ENCODE results near the gene MIEN1. TPM values are rescaled to one million over a fixed set of nuclear protein-coding genes. Genes with fewer than 3 reads are reported as not detected.

MIEN1 gene
- total RNA-seq, 2 donors from 2014 or later: 79.1 to 98.2 TPM

- WGBS, 2 donors: 76 to 81% methylated on average over 2 of the region's 2 CpGs
- Histone ChIP-seq H3K36me3 (replicated peaks in 1 of 2; ENCODE audit: insufficient read depth in 1 of 2, low read depth in 2 of 2) (no peaks in the 10 kb centered on the region), H3K27ac (peak overlapping the region in 2 of 4 donors; percentile 95 to 98), H3K27me3 (no peaks in the 10 kb centered on the region), H3K4me1 (peaks cover 25% of the 10 kb centered on the region), H3K9me3 (no peaks in the 10 kb centered on the region), H3K4me3 (no peak overlapping the region)
- intact Hi-C loops (cut with DNase I): no loop called here
- ATAC-seq (no peak), DNase-seq (no peak)
- no peak for TF ChIP-seq CTCF (IDR thresholded peaks at IDR 0.05)
- no peak for TF ChIP-seq POLR2A (IDR thresholded peaks at IDR 0.05)
These were observed 5.5 kb upstream of the MIEN1 start for GRCh38 chr17:39735882-39736281.

DNA sequence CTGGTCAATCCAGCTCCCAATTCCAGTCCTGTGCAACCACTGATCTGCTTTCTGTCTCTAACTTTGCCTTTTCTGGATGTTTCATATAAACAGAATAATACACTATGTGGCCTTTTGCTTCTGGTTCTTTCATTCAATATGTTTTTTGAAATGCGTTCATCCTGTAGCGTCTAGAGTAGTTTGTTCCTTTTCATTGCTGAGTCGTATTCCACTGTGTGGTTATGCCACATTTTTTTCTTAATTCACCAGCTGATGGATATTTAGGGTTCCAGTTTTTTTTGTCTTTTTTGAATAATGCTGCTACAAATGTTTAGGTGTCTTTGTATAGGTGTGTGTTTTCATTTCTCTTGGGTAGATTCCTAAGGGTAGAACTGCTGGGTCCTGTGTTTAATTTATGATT, 2.3 kb upstream of the MIEN1 start:
- peaks cover 29% of the 10 kb centered on the region for H3K4me1 ChIP-seq

DNA sequence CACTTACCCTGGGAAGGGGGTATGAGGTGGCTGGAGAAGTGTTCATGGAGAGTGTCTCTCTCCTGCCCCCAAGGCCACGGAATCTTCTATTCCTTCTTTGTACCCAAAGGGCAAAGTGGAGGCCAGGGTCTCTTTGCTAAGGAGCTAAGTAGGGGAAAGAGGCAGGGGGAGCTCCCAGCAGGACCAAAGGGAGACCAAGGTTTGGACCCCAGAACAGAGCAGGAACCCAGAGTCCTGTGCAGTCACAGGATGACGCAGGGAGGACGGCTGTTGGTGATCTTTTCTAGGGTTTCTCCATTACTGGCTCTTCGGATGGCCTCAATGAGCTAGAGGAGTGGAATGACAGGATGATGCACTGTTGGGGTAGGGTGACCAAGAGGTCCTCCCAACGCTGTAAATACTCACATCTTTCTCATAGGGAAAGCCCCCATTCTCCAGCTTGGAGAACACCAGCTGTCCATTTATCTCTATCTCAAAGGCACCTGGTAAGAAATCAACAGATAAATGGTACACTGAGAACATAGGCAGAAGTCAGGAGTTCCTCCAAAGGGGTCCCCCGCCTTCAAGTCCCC, 966 bp downstream of the MIEN1 start:
- Histone ChIP-seq H3K27ac (peak overlapping the region; percentile 87 to 94 (median 92)), H3K36me3 (replicated peaks in 1 of 2; ENCODE audit: insufficient read depth in 1 of 2, low read depth in 2 of 2) (peaks cover 0 to 5% of the 10 kb centered on the region in 2 donors), H3K9me3 (no peaks in the 10 kb centered on the region), H3K4me3 (no peak overlapping the region), H3K4me1 (peaks cover 13% of the 10 kb centered on the region), H3K27me3 (no peaks in the 10 kb centered on the region)
- DNase-seq: no peak
- no peak for ATAC-seq
- WGBS, 2 donors: 71 to 91% methylated on average over 4 to 6 of the region's 6 CpGs
- intact Hi-C loops (cut with DNase I): no loop called here
- TF ChIP-seq CTCF (IDR thresholded peaks at IDR 0.05) (no peak), POLR2A (IDR thresholded peaks at IDR 0.05) (no peak)

More for the DNA sequence above, 2.3 kb upstream of the MIEN1 start:
- intact Hi-C loops (cut with DNase I): no loop called here
- WGBS, 2 donors: 92 to 96% methylated on average over 3 of the region's 3 CpGs
- Histone ChIP-seq H3K4me3 (no peak overlapping the region), H3K9me3 (no peaks in the 10 kb centered on the region), H3K27ac (no peak overlapping the region), H3K27me3 (no peaks in the 10 kb centered on the region), H3K36me3 (replicated peaks in 1 of 2; ENCODE audit: insufficient read depth in 1 of 2, low read depth in 2 of 2) (no peaks in the 10 kb centered on the region)
- ATAC-seq (no peak), DNase-seq (no peak)
- TF ChIP-seq POLR2A (IDR thresholded peaks at IDR 0.05) (no peak), CTCF (IDR thresholded peaks at IDR 0.05) (no peak)

DNA sequence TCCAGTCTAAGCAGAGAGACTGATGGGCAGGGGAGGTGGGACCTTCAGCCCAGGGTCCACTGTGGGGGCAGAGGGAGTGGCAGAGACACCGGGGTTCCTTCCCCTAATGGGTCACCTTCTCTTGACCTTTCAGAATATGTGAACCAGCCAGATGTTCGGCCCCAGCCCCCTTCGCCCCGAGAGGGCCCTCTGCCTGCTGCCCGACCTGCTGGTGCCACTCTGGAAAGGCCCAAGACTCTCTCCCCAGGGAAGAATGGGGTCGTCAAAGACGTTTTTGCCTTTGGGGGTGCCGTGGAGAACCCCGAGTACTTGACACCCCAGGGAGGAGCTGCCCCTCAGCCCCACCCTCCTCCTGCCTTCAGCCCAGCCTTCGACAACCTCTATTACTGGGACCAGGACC, 2.8 kb downstream of the MIEN1 start:
- peaks cover 0 to 5% of the 10 kb centered on the region in 2 donors for H3K36me3 ChIP-seq (replicated peaks in 1 of 2; ENCODE audit: insufficient read depth in 1 of 2, low read depth in 2 of 2)
- no peak overlapping the region for H3K27ac ChIP-seq

More for the DNA sequence above, 2.8 kb downstream of the MIEN1 start:
- DNase-seq: no peak
- H3K9me3 ChIP-seq: no peaks in the 10 kb centered on the region
- TF ChIP-seq CTCF (IDR thresholded peaks at IDR 0.05) (no peak), POLR2A (IDR thresholded peaks at IDR 0.05) (no peak)
- no peak overlapping the region for H3K4me3 ChIP-seq
- ATAC-seq: no peak
- 46 to 83% methylated on average over 2 to 10 of the region's 10 CpGs for WGBS, 2 donors
- H3K4me1 ChIP-seq: peaks cover 13% of the 10 kb centered on the region
- intact Hi-C loops (cut with DNase I): no loop called here
- no peaks in the 10 kb centered on the region for H3K27me3 ChIP-seq

Data from body of pancreas (tissue), 4 donors.